Activated CD4-positive, alpha-beta T cell treated with anti-CD3 and anti-CD28 coated beads, Interleukin-2, amount 50 U/mL, for 48 hours (primary cell): ENCODE results near the gene EVC2.

Experiments used
- DNase-seq, 2 experiments: peaks; one replicate each; pipeline ENCODE4 v3.0.0-alpha.2; 2020

EVC2 gene

GRCh38 chr4:5660185-5660584, 48.2 kb downstream of the EVC2 start:
- no peak for DNase-seq

GRCh38 chr4:5658974-5659373, 49.4 kb downstream of the EVC2 start:
- no peak for DNase-seq

GRCh38 chr4:5656415-5656814, 51.9 kb downstream of the EVC2 start:
- no peak for DNase-seq

- no peak for DNase-seq
Observed at GRCh38 chr4:5654791-5655190, 53.6 kb downstream of the EVC2 start.

GRCh38 chr4:5651089-5651488, 57.3 kb downstream of the EVC2 start:
- no peak for DNase-seq

GRCh38 chr4:5650040-5650439, 58.3 kb downstream of the EVC2 start:
- DNase-seq: no peak

GRCh38 chr4:5647351-5647750, 61.0 kb downstream of the EVC2 start:
- DNase-seq: no peak

- no peak for DNase-seq
Observed at GRCh38 chr4:5640096-5640495, 68.3 kb downstream of the EVC2 start.

GRCh38 chr4:5639556-5639955, 68.8 kb downstream of the EVC2 start:
- DNase-seq: no peak

- no peak for DNase-seq
Observed at GRCh38 chr4:5638976-5639375, 69.4 kb downstream of the EVC2 start.

GRCh38 chr4:5638316-5638715, 70.0 kb downstream of the EVC2 start:
- no peak for DNase-seq

GRCh38 chr4:5636766-5637670, 71.3 kb downstream of the EVC2 start:
- no peak for DNase-seq

- no peak for DNase-seq
Observed at GRCh38 chr4:5635826-5636195, 72.5 kb downstream of the EVC2 start.

GRCh38 chr4:5632571-5632970, 75.8 kb downstream of the EVC2 start:
- no peak for DNase-seq

- no peak for DNase-seq
Observed at GRCh38 chr4:5632066-5632440, 76.3 kb downstream of the EVC2 start.

- DNase-seq: no peak
Observed at GRCh38 chr4:5631352-5632065, 76.8 kb downstream of the EVC2 start.

GRCh38 chr4:5630762-5631161, 77.6 kb downstream of the EVC2 start:
- no peak for DNase-seq

- DNase-seq: no peak
Observed at GRCh38 chr4:5629542-5629941, 78.8 kb downstream of the EVC2 start.

GRCh38 chr4:5626913-5627312, 81.4 kb downstream of the EVC2 start:
- no peak for DNase-seq

- DNase-seq: no peak
Observed at GRCh38 chr4:5622596-5622995, 85.8 kb downstream of the EVC2 start.

- no peak for DNase-seq
Observed at GRCh38 chr4:5619913-5620625, 88.3 kb downstream of the EVC2 start.

- no peak for DNase-seq
Observed at GRCh38 chr4:5618051-5618960, 90.1 kb downstream of the EVC2 start.
